AG09309 (cell line): ENCODE results near the gene PDLIM4.

Experiments used
- DNase-seq: peaks from one replicate; pipeline ENCODE4 v3.0.0-alpha.2; 2010; ENCODE audit warnings: low read depth
- H3K4me3 ChIP-seq: 2 replicates; pipeline ENCODE4 v1.5.1; 2011; ENCODE audit warnings: mild to moderate bottlenecking, low read depth, low read length, moderate library complexity; ENCODE audit not compliant: control insufficient read depth
- TF ChIP-seq, protein P1 (sequence below): IDR thresholded peaks from 2 replicates; pipeline ENCODE4 v1.5.1; 2011; ENCODE audit warnings: mild to moderate bottlenecking, low read depth, low read length, inconsistent platforms; ENCODE audit not compliant: insufficient read depth, control insufficient read depth; ENCODE audit errors: missing control alignments

The PDLIM4 gene

DNA sequence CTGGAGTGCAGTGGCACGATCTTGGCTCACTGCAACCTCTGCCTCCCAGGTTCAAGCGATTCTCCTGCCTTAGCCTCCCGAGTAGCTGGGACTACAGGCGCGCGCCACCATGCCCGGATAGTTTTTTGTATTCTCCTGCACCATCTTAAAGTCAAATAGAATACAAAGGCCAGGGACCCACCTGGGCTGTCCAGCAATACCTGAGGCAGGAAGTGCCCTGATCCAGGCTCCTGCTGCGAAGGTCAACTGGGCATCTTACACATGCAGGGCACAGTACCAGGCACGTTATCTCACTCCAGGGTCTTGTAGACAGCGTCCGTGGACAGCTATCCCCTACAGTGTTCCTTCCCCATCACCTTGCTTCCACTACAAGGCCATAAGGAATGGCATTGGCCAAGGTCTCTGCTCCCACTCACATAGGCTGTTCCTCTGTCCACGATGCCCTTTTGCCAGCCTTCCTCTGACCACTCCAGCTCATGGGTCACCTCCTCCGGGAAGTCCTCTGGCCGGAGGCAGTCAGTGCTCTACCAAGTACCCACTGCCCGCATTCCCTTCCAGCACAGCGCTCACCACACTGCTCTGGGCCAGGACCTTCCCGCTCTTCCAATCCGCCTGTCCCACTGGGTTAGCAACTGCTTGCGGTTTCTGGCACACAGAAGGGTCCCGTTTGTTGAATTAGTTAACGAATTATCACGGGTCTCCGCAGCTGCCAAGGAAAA is 30.8 kb upstream of the PDLIM4 start:
- DNase-seq: no peak
- peak overlapping the region; percentile 59 for H3K4me3 ChIP-seq
- TF ChIP-seq, protein P1, sequence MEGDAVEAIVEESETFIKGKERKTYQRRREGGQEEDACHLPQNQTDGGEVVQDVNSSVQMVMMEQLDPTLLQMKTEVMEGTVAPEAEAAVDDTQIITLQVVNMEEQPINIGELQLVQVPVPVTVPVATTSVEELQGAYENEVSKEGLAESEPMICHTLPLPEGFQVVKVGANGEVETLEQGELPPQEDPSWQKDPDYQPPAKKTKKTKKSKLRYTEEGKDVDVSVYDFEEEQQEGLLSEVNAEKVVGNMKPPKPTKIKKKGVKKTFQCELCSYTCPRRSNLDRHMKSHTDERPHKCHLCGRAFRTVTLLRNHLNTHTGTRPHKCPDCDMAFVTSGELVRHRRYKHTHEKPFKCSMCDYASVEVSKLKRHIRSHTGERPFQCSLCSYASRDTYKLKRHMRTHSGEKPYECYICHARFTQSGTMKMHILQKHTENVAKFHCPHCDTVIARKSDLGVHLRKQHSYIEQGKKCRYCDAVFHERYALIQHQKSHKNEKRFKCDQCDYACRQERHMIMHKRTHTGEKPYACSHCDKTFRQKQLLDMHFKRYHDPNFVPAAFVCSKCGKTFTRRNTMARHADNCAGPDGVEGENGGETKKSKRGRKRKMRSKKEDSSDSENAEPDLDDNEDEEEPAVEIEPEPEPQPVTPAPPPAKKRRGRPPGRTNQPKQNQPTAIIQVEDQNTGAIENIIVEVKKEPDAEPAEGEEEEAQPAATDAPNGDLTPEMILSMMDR: no peak

DNA sequence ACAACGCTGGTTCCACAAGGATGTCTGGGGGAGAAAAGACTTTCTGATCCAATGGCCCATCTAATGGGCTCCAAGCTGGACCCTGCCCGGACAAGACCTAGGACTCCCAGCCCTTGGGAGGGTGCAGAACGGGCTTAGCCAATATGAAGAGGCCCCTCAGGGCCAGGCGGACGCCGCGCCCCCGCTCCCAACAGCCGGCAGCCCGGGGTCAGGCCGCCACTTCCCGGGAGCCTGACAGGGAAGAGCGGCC is 30.3 kb upstream of the PDLIM4 start:
- peak overlapping the region; percentile 59 for H3K4me3 ChIP-seq
- DNase-seq: no peak
- TF ChIP-seq, protein P1: no peak

DNA sequence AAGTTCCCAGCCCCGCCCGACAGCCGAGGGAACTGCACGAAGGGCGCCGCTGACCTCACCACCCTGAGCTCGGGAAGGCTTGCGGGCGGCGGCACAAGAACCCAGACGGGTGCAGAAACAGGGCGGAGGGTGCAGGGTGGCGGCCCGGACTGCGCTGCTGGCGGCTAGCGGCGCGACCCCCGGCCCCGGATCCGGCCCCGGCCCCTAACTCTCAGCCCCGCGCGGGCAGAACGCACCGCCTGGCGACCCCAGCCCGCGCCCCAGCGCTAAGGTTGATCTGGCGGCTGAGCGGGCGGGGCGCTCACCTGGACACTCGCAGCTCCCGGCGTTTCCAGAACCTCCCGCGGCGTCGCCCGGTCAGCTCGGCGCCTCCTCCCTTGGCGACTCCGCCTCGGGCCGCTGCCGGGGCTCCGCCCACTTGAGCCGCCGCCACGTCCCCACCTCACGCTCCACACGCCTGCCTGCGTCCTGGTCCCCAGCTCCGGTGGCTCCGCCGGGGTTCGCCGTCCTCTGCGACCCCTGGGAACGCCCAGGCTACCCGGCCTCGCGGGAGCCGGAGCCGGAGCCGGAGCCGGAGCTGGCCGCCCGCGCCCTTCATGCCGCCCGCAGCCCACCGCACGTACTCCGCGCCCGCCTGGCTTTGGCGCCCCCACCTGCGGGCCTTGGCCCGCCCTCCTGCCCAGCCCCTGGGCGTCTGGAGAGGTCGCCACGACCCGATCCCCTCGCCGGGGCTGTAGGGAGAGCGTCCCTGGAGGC is 29.8 kb upstream of the PDLIM4 start, which contains the start of gene P4HA2:
Gene P4HA2 (minus strand): TSS at position 369 of the 756 bp plus-strand sequence. CDS start 9,227 bp downstream, outside the sequence.
- TF ChIP-seq, protein P1: peak; percentile 14
- DNase-seq: no peak
- peak within 1 kb of the TSS; percentile 59 for H3K4me3 ChIP-seq

DNA sequence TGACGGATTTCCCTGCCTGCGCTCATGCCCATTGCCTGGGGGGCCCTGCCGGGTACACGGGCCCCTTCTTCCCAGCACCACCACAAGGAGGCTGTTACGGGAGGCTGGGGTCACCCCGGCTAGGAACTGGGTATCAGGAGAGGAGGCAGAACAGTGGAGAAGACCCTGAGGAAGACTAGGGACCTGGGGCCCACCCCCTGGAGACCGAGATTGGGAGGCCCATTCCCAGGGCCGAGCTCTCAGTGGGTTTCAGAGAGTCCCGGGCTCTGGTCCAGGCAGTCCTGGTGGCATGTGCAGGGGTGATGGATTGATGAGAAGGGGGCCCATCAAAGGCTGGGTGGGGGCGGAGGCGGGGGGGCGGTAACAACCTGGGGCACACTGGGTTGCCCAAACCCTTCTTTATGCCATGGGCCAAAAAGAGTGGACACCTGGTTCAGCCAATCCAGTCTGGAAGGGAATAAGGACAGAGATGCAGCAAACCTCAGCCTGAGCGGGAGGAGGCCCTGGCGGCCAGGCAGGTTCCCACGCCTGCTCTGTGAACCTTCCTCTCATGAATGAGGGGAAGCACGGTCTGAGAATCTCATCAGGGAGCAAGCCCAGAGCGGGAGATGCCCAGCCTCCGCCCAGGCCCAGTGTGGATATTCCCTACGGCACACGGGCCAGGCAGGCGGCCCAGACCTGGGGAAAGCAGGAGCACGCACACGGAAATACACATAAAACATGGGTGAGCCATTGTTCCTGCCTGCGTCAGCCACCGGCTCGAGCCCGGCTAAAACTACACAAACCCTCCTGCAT is 29.1 kb upstream of the PDLIM4 start:
- TF ChIP-seq, protein P1: no peak
- no peak for DNase-seq
- peak overlapping the region; percentile 59 for H3K4me3 ChIP-seq

DNA sequence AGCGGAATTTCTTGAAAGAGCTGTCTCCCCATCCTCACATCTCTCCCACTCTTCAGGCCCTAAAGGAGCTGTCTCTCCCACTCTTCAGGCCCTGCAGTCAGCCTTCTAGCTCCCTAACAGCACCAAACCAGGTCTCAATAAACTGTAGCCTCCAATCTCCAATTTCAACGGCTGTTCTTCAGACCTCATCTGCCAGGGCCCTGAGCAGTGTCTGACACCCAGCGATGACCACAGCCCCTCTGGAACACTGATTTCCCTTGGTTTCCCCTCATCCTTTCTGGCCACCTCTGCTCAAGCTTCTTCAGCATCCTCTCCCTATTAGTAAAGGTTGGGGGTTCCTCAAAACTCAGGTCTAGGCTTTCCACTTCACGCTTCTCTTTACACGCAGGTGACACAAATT is 28.3 kb upstream of the PDLIM4 start:
- no peak for DNase-seq
- TF ChIP-seq, protein P1: no peak
- H3K4me3 ChIP-seq: no peak overlapping the region

DNA sequence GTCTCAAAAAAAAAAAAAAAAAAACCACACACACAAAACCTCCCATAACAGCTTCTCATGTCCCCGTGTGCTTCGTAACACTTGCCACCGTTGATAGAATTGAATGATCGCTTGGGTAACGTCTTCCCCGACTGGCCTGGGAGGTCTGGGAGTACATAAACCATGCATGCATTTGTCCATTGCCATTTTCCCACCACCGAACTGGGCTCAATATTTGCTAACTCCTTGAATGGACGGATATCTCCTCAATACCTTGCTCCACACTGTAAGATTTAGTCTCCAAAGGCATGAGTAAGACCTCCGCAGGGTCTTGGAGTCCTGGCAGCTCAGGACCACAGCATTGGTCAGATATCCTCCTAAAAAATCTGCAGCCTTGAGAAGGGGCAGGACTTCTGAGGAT is 26.6 kb upstream of the PDLIM4 start:
- TF ChIP-seq, protein P1: no peak
- no peak for DNase-seq
- H3K4me3 ChIP-seq: no peak overlapping the region
